K562 (cell line): ENCODE data around the gene NT5C2. TPM values are rescaled to one million over a fixed set of nuclear protein-coding genes. Genes with fewer than 3 reads are reported as not detected.

Experiments
- ATAC-seq: fragments of 200-7000 bp; cut with Tn5 transposase; 3 replicates; pipeline ENCODE4 v1.9.1; 2020; ENCODE audit warnings: moderate library complexity
- BruUV-seq: library from RNA; stranded (reverse); fragments of 400-500 nt; replicated peaks from 2 replicates; lab custom pipeline; 2021; lab: Mats Ljungman, UMichigan
- CTCF ChIA-PET: fragments of 300-600 bp; formaldehyde crosslinking; extraction: SDS; loops from one replicate; lab custom pipeline; 2021; ENCODE audit warnings: low intra/inter-chr PET ratio; lab: Yijun Ruan, JAX
- POLR2A ChIA-PET: fragments of 300-600, 350-650 bp; sonication (Branson Sonifier 250); formaldehyde crosslinking; extraction: SDS; loops from one replicate; lab custom pipeline; 2021; ENCODE audit warnings: antibody characterized with exemption, inconsistent platforms; lab: Yijun Ruan, JAX
- DNase-seq, 4 experiments: peaks; one replicate each; pipeline versions ENCODE4 v3.0.0 to v3.0.0-alpha.2; 2011 to 2018; ENCODE audit warnings: low spot score in 3 of 4, mixed read lengths in 3 of 4; ENCODE audit errors: extremely low read depth in 1 of 4
- FAIRE-seq: peaks from 2 replicates; lab custom pipeline; 2011; peaks lifted over from hg19 to GRCh38; lab: Jason Lieb, UNC
- H2AFZ ChIP-seq: 2 replicates; pipeline ENCODE4 v1.6.0; 2011; ENCODE audit warnings: low read depth, low read length, control low read depth, inconsistent platforms
- H3K27ac ChIP-seq: fragments of 200-600 bp; 3 replicates; pipeline ENCODE4 v1.8.0; 2011; ENCODE audit warnings: low read depth, mild to moderate bottlenecking, control low read depth, inconsistent platforms, low read length, moderate library complexity, mixed read lengths; ENCODE audit errors: extremely low read depth
- H3K27me3 ChIP-seq, 2 experiments: fragments of 300-600 bp in 1 of 2; 2 replicates in 1 of 2; 3 replicates in 1 of 2; pipeline versions ENCODE4 v1.6.0 to v1.8.0; 2011; ENCODE audit warnings: inconsistent platforms in 2 of 2, low read length in 2 of 2, mild to moderate bottlenecking in 1 of 2, mixed read lengths in 1 of 2, moderate library complexity in 1 of 2; ENCODE audit not compliant: control insufficient read depth in 2 of 2, insufficient read depth in 2 of 2
- H3K36me3 ChIP-seq: fragments of 300-600 bp; 3 replicates; pipeline ENCODE4 v1.8.0; 2011; ENCODE audit warnings: mild to moderate bottlenecking, low read length, inconsistent platforms; ENCODE audit not compliant: control insufficient read depth, insufficient read depth
- H3K4me1 ChIP-seq, 2 experiments: fragments of 200-600 bp in 1 of 2; replicated peaks in 1 of 2; 2 replicates in 1 of 2; 3 replicates in 1 of 2; pipeline versions ENCODE4 v1.5.1 to v1.8.0; 2011; ENCODE audit warnings: inconsistent platforms in 2 of 2, low read length in 2 of 2, mild to moderate bottlenecking in 1 of 2, mixed read lengths in 1 of 2, moderate library complexity in 1 of 2; ENCODE audit not compliant: control insufficient read depth in 2 of 2, insufficient read depth in 2 of 2
- H3K4me2 ChIP-seq: 2 replicates; pipeline ENCODE4 v1.6.1; 2011; ENCODE audit warnings: low read length, control low read depth, inconsistent platforms, mixed read lengths; ENCODE audit not compliant: insufficient read depth
- H3K4me3 ChIP-seq: fragments of 200-600 bp; sonication (generic), shearing (Covaris generic); 2 replicates; pipeline ENCODE4 v1.5.1; 2016; ENCODE audit warnings: control low read depth, inconsistent platforms
- H3K79me2 ChIP-seq: fragments of 200-600 bp; 3 replicates; pipeline ENCODE4 v1.8.0; 2011; ENCODE audit warnings: low read length, inconsistent platforms; ENCODE audit not compliant: control insufficient read depth, insufficient read depth
- H3K9ac ChIP-seq, 2 experiments: 2 replicates each; pipeline versions ENCODE4 v1.6.0 to v1.6.1; 2011; ENCODE audit warnings: low read depth in 2 of 2, low read length in 2 of 2, control low read depth in 1 of 2, inconsistent platforms in 1 of 2, mild to moderate bottlenecking in 1 of 2, mixed read lengths in 1 of 2; ENCODE audit not compliant: insufficient read depth in 1 of 2
- H3K9me1 ChIP-seq: one replicate; pipeline ENCODE4 v1.6.0; 2011; ENCODE audit warnings: inconsistent platforms, mild to moderate bottlenecking, low read length, moderate library complexity; ENCODE audit not compliant: control insufficient read depth, insufficient read depth
- H3K9me3 ChIP-seq: replicated peaks from 2 replicates; pipeline ENCODE4 v1.5.1; 2011; ENCODE audit warnings: low read depth, low read length, inconsistent platforms; ENCODE audit not compliant: control insufficient read depth, insufficient read depth
- H4K20me1 ChIP-seq: replicated peaks from 2 replicates; pipeline ENCODE4 v1.6.1; 2011; ENCODE audit warnings: low read length, inconsistent platforms, mixed read lengths; ENCODE audit not compliant: control insufficient read depth, insufficient read depth
- OTX1 ChIP-seq: fragments of 450-650 bp; formaldehyde crosslinking; IDR thresholded peaks from 2 replicates; pipeline ENCODE4 v1.4.0; 2022; ENCODE audit warnings: mild to moderate bottlenecking
- RBM39 ChIP-seq: fragments of 200-400 bp; formaldehyde crosslinking; optimal IDR thresholded peaks from 2 replicates; pipeline ENCODE3; 2018; ENCODE audit warnings: low read depth, low read length
- SREBF2 ChIP-seq: sonication (generic); formaldehyde crosslinking; IDR thresholded peaks from 2 replicates; pipeline ENCODE4 v1.4.0; 2020; ENCODE audit warnings: mild to moderate bottlenecking, missing genetic modification reagents
- WGBS: fragments of 100-300 bp; shearing (Covaris generic); methylation state at CpG from one replicate; pipeline ENCODE4 v1.1.6; 2016; ENCODE audit warnings: low coverage, mixed read lengths; ENCODE audit not compliant: insufficient coverage; ENCODE audit errors: missing lambda C conversion rate; 5-methylcytosine and 5-hydroxymethylcytosine counted together
- in situ Hi-C: fragments of 300-500 bp; cut with MboI; formaldehyde crosslinking; loops from 4 replicates; pipeline ENCODE4 v1.15.0; 2018; ENCODE audit warnings: inconsistent platforms, mixed read lengths
- intact Hi-C: fragments of 100-400 bp; cut with micrococcal nuclease; formaldehyde crosslinking; loops from 2 replicates; pipeline ENCODE4 v1.14.2; 2022
- polyA plus RNA-seq, 8 experiments: library from polyadenylated mRNA; depleted of rRNA in 4 of 8; stranded (reverse) in 5 of 8; unstranded in 3 of 8; fragments of >200 nt; fragmentation: Nextera tagmentation in 2 of 8; fragmentation: Illumina TruSeq in 1 of 8; extraction: Ambion mirVana in 2 of 8; extraction: Trizol in 1 of 8; gene quantifications; 2 replicates each; pipeline versions ENCODE4 v1.2.1 to v1.2.3, GENCODE V29; 2011 to 2014; ENCODE audit warnings: inconsistent platforms in 1 of 8, missing spikeins in 1 of 8
- total RNA-seq, 7 experiments: library from RNA; depleted of rRNA in 6 of 7; stranded (reverse); fragments of >200 nt in 6 of 7; fragmentation: Illumina TruSeq in 2 of 7; extraction: Trizol in 2 of 7; gene quantifications; 2 replicates each; pipeline versions ENCODE4 v1.2.1 to v1.2.3, GENCODE V29; 2011 to 2021; ENCODE audit warnings: low replicate concordance in 1 of 7
- TF ChIP-seq, protein P1 (sequence below): fragments of 450-650 bp; IDR thresholded peaks from 2 replicates; pipeline ENCODE4 v1.6.1; 2018; ENCODE audit warnings: mild to moderate bottlenecking, low read depth; ENCODE audit not compliant: partially characterized antibody
- TF ChIP-seq, protein P2 (sequence below): sonication (generic); formaldehyde crosslinking; IDR thresholded peaks from 2 replicates; pipeline ENCODE4 v1.8.0; 2022; ENCODE audit warnings: mild to moderate bottlenecking, missing genetic modification reagents

Gene NT5C2
- total and polyA plus RNA-seq, 9 of the 15 experiments (the other 6 are each of a cell fraction or from before 2014, with no cell fraction given), result 11.3 to 45.2 (median 27.7) TPM

DNA sequence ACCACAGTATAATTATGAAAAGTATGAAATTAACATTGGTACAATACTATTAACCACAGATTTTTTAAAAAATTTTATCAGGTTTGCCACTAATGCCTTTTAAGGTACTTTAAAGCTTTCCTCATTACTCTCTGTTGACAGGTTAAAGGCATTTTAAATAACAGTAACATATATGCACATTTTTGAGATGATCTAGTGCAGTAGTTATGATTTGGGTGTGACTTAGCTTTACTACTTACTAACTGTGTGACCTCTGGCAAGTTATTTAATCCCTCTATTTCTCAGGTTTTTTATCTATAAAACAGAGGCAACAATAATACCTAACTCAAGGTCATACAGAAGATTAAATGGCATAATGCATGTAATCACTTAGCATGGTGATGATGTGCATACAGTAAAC, 94.8 kb downstream of the NT5C2 start:
- Histone ChIP-seq H3K9me3 (no peaks in the 10 kb centered on the region), H4K20me1 (no peaks in the 10 kb centered on the region), H3K4me3 (no peak overlapping the region), H3K9me1 (no peaks in the 10 kb centered on the region), H3K4me1 (no peaks in the 10 kb centered on the region), H2AFZ (no peak overlapping the region), H3K9ac (no peak overlapping the region), H3K4me2 (no peak overlapping the region), H3K36me3 (peaks cover 65% of the 10 kb centered on the region; the same call in 2 of the 3 replicates), H3K27me3 (no peaks in the 10 kb centered on the region)
- ChIA-PET CTCF (no interaction called here), POLR2A (no interaction called here)
- no TSS peak for BruUV-seq
- DNase-seq (no peak), FAIRE-seq (no peak)
- in situ Hi-C loops, result no loop called here
- intact Hi-C loops, result no loop called here
- TF ChIP-seq SREBF2 (CRISPR knock-in tag) (no peak), RBM39 (no peak), OTX1 (CRISPR knock-in tag) (no peak)
- TF ChIP-seq, all 486 proteins: peak for 0
- Histone ChIP-seq H3K79me2 (no peaks in the 10 kb centered on the region), H3K27ac (no peak overlapping the region)
- no peak for ATAC-seq

DNA sequence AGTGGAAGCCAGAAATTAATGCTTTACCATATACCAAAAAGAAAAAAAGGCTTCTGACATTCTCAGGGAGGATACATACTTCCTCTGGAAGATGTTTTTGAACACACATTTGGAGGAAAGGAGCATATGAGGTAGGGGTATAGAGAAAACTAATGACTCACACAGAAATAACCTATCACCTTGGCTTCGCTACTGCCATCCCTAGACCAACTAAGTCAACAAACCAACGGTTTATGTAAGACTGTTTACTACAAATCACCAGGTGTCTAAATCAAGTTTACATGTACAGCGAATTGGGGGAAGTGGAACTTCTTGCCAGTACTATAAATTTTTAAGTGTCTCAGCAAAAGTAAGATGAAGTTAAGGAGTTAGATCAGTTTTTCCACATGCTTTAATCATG, 96.9 kb downstream of the NT5C2 start:
- H3K4me2 ChIP-seq, result no peak overlapping the region
- BruUV-seq, result no TSS peak
- no peaks in the 10 kb centered on the region for H3K9me3 ChIP-seq
- POLR2A ChIA-PET, result interaction anchor here (0.7 kb wide), 1 partner anchor 203 kb away, joined by 4 read pairs; no protein-coding TSS in a partner anchor
- H3K4me1 ChIP-seq, result no peaks in the 10 kb centered on the region
- H2AFZ ChIP-seq, result no peak overlapping the region
- H3K4me3 ChIP-seq, result no peak overlapping the region
- H3K27me3 ChIP-seq, result no peaks in the 10 kb centered on the region
- no peak for FAIRE-seq
- no peaks in the 10 kb centered on the region for H3K9me1 ChIP-seq
- no peaks in the 10 kb centered on the region for H3K79me2 ChIP-seq
- TF ChIP-seq, protein P1, sequence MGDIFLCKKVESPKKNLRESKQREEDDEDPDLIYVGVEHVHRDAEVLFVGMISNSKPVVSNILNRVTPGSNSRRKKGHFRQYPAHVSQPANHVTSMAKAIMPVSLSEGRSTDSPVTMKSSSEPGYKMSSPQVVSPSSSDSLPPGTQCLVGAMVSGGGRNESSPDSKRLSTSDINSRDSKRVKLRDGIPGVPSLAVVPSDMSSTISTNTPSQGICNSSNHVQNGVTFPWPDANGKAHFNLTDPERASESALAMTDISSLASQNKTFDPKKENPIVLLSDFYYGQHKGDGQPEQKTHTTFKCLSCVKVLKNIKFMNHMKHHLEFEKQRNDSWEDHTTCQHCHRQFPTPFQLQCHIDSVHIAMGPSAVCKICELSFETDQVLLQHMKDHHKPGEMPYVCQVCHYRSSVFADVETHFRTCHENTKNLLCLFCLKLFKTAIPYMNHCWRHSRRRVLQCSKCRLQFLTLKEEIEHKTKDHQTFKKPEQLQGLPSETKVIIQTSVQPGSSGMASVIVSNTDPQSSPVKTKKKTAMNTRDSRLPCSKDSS, result no peak
- TF ChIP-seq, protein P2, sequence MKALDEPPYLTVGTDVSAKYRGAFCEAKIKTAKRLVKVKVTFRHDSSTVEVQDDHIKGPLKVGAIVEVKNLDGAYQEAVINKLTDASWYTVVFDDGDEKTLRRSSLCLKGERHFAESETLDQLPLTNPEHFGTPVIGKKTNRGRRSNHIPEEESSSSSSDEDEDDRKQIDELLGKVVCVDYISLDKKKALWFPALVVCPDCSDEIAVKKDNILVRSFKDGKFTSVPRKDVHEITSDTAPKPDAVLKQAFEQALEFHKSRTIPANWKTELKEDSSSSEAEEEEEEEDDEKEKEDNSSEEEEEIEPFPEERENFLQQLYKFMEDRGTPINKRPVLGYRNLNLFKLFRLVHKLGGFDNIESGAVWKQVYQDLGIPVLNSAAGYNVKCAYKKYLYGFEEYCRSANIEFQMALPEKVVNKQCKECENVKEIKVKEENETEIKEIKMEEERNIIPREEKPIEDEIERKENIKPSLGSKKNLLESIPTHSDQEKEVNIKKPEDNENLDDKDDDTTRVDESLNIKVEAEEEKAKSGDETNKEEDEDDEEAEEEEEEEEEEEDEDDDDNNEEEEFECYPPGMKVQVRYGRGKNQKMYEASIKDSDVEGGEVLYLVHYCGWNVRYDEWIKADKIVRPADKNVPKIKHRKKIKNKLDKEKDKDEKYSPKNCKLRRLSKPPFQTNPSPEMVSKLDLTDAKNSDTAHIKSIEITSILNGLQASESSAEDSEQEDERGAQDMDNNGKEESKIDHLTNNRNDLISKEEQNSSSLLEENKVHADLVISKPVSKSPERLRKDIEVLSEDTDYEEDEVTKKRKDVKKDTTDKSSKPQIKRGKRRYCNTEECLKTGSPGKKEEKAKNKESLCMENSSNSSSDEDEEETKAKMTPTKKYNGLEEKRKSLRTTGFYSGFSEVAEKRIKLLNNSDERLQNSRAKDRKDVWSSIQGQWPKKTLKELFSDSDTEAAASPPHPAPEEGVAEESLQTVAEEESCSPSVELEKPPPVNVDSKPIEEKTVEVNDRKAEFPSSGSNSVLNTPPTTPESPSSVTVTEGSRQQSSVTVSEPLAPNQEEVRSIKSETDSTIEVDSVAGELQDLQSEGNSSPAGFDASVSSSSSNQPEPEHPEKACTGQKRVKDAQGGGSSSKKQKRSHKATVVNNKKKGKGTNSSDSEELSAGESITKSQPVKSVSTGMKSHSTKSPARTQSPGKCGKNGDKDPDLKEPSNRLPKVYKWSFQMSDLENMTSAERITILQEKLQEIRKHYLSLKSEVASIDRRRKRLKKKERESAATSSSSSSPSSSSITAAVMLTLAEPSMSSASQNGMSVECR (CRISPR knock-in tag), result no peak
- intact Hi-C loops, result no loop called here
- no peaks in the 10 kb centered on the region for H4K20me1 ChIP-seq
- 87% methylated on average over 3 of the region's 3 CpGs for WGBS
- in situ Hi-C loops, result no loop called here
- H3K27ac ChIP-seq, result no peak overlapping the region
- no peak overlapping the region for H3K9ac ChIP-seq
- no peak for ATAC-seq
- CTCF ChIA-PET, result no interaction called here
- no peak for DNase-seq
- H3K36me3 ChIP-seq, result peaks cover 81% of the 10 kb centered on the region; the same call in 2 of the 3 replicates
